HL-60 (cell line): ENCODE measurements around the gene TMEM131L.
"Not testable (repeated sequence)": the region's sequence is repeated elsewhere in the genome, so short reads cannot be mapped to it uniquely, and the experiment has no call there.

Experiments
- DNase-seq, 2 experiments: peaks; one replicate each; pipeline ENCODE4 v3.0.0-alpha.2; 2010 to 2020; ENCODE audit warnings: low read depth in 1 of 2, low spot score in 1 of 2
- H3K27ac ChIP-seq: fragments of 250-450 bp; sonication (Bioruptor Pico); replicated peaks from 2 replicates; pipeline ENCODE4 v1.5.1; 2020; ENCODE audit warnings: mild to moderate bottlenecking, moderate library complexity
- H3K27me3 ChIP-seq: fragments of 250-450 bp; sonication (Bioruptor Pico); 2 replicates; pipeline ENCODE4 v1.5.1; 2021; ENCODE audit warnings: mild to moderate bottlenecking, moderate library complexity; ENCODE audit not compliant: insufficient read depth, poor library complexity, severe bottlenecking
- H3K4me3 ChIP-seq: replicated peaks from 2 replicates; pipeline ENCODE4 v1.5.1; 2011; ENCODE audit warnings: mild to moderate bottlenecking, control low read depth, low read length; ENCODE audit not compliant: insufficient read depth
- CTCF ChIP-seq: IDR thresholded peaks from one replicate; pipeline ENCODE4 v1.5.1; 2011; ENCODE audit warnings: low read length, control low read depth, inconsistent platforms; ENCODE audit not compliant: insufficient read depth
- GABPA ChIP-seq: IDR thresholded peaks from 2 replicates; pipeline ENCODE4 v1.6.1; 2012; ENCODE audit warnings: low read depth
- POLR2AphosphoS5 ChIP-seq: IDR thresholded peaks from 2 replicates; pipeline ENCODE4 v1.6.1; 2012; ENCODE audit warnings: low read depth
- SPI1 ChIP-seq: IDR thresholded peaks from 2 replicates; pipeline ENCODE4 v1.6.1; 2012; ENCODE audit warnings: low read depth, mild to moderate bottlenecking, borderline replicate concordance
- TF ChIP-seq, protein P1 (sequence below): IDR thresholded peaks from 2 replicates; pipeline ENCODE4 v1.6.1; 2012; ENCODE audit warnings: low read depth; ENCODE audit not compliant: insufficient replicate concordance

TMEM131L gene

GRCh38 chr4:153566631-153567150, 100.5 kb downstream of the TMEM131L start:
- H3K4me3 ChIP-seq, result no peak overlapping the region
- no peaks in the 10 kb centered on the region for H3K27me3 ChIP-seq
- no peak overlapping the region for H3K27ac ChIP-seq
- TF ChIP-seq SPI1 (no peak), CTCF (no peak), GABPA (no peak), POLR2AphosphoS5 (no peak)
- TF ChIP-seq, protein P1, sequence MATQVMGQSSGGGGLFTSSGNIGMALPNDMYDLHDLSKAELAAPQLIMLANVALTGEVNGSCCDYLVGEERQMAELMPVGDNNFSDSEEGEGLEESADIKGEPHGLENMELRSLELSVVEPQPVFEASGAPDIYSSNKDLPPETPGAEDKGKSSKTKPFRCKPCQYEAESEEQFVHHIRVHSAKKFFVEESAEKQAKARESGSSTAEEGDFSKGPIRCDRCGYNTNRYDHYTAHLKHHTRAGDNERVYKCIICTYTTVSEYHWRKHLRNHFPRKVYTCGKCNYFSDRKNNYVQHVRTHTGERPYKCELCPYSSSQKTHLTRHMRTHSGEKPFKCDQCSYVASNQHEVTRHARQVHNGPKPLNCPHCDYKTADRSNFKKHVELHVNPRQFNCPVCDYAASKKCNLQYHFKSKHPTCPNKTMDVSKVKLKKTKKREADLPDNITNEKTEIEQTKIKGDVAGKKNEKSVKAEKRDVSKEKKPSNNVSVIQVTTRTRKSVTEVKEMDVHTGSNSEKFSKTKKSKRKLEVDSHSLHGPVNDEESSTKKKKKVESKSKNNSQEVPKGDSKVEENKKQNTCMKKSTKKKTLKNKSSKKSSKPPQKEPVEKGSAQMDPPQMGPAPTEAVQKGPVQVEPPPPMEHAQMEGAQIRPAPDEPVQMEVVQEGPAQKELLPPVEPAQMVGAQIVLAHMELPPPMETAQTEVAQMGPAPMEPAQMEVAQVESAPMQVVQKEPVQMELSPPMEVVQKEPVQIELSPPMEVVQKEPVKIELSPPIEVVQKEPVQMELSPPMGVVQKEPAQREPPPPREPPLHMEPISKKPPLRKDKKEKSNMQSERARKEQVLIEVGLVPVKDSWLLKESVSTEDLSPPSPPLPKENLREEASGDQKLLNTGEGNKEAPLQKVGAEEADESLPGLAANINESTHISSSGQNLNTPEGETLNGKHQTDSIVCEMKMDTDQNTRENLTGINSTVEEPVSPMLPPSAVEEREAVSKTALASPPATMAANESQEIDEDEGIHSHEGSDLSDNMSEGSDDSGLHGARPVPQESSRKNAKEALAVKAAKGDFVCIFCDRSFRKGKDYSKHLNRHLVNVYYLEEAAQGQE, result no peak
- no peak for DNase-seq

- not testable (repeated sequence) for H3K4me3 ChIP-seq, H3K27ac ChIP-seq, DNase-seq, H3K27me3 ChIP-seq
Measured at GRCh38 chr4:153567660-153568059, 101.5 kb downstream of the TMEM131L start.

GRCh38 chr4:153570228-153570973, 104.2 kb downstream of the TMEM131L start:
- no peak overlapping the region for H3K27ac ChIP-seq
- TF ChIP-seq, protein P1, result no peak
- no peak overlapping the region for H3K4me3 ChIP-seq
- H3K27me3 ChIP-seq, result no peaks in the 10 kb centered on the region
- no peak for DNase-seq

- Histone ChIP-seq H3K4me3 (no peak overlapping the region), H3K27ac (no peak overlapping the region), H3K27me3 (no peaks in the 10 kb centered on the region)
- DNase-seq, result no peak
- TF ChIP-seq SPI1, result no peak
- TF ChIP-seq, protein P1, result no peak
- TF ChIP-seq GABPA, result no peak
- no peak for TF ChIP-seq CTCF
- no peak for TF ChIP-seq POLR2AphosphoS5
Measured at GRCh38 chr4:153571006-153571545, 104.9 kb downstream of the TMEM131L start.
